ENCODE measurements around the gene ZDHHC14.
"Not testable (repeated sequence)": the region's sequence is repeated elsewhere in the genome, so short reads cannot be mapped to it uniquely, and the experiment has no call there.

DNA sequence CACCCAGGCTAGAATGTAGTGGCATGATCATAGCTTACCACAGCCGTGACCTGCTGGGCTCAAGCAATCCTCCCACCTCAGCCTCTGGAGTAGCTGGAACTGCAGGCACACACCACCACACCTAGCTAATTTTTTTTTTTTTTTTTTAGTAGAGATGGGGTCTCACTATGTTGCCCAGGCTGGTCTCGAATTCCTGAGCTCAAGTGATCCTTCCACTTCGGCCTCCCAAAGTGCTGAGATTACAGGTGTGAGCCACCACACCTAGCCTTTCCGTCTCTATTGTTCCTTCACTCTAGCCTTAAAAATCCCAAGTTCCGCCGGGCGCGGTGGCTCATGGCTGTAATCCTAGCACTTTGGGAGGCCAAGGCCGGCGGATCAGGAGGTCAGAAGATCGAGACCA is 14.2 kb downstream of the ZDHHC14 start:
- TF ChIP-seq POLR2A (IDR thresholded peaks at IDR 0.05; ENCODE audit: control extremely low read depth in 1 of 2, low read depth in 2 of 2, low read length in 2 of 2); HDAC6 (IDR thresholded peaks at IDR 0.05; ENCODE audit: low read depth, low read length); EP300 (IDR thresholded peaks at IDR 0.05; ENCODE audit: borderline replicate concordance in 1 of 2, low read depth in 2 of 2, low read length in 2 of 2); RAD21 (IDR thresholded peaks at IDR 0.05 in 1 of 2, conservative IDR thresholded peaks at IDR 0.05 in 1 of 2; ENCODE audit: low read depth in 2 of 2, low read length in 2 of 2); TCF12 (IDR thresholded peaks at IDR 0.05; ENCODE audit: low read depth, low read length); NRF1 (IDR thresholded peaks at IDR 0.05; ENCODE audit: low read depth, low read length); YY1 (IDR thresholded peaks at IDR 0.05; ENCODE audit: low read depth, low read length); RFX5 (IDR thresholded peaks at IDR 0.05; ENCODE audit: borderline replicate concordance, low read depth, low read length); TAF1 (IDR thresholded peaks at IDR 0.05; ENCODE audit: low read depth, low read length); KDM4A (IDR thresholded peaks at IDR 0.05; ENCODE audit: low read depth, low read length, severe bottlenecking); SUZ12 (IDR thresholded peaks at IDR 0.05; ENCODE audit: low read length); POLR2AphosphoS5 (IDR thresholded peaks at IDR 0.05; ENCODE audit: low read depth, low read length): not testable (repeated sequence)
- TF ChIP-seq, protein P1, sequence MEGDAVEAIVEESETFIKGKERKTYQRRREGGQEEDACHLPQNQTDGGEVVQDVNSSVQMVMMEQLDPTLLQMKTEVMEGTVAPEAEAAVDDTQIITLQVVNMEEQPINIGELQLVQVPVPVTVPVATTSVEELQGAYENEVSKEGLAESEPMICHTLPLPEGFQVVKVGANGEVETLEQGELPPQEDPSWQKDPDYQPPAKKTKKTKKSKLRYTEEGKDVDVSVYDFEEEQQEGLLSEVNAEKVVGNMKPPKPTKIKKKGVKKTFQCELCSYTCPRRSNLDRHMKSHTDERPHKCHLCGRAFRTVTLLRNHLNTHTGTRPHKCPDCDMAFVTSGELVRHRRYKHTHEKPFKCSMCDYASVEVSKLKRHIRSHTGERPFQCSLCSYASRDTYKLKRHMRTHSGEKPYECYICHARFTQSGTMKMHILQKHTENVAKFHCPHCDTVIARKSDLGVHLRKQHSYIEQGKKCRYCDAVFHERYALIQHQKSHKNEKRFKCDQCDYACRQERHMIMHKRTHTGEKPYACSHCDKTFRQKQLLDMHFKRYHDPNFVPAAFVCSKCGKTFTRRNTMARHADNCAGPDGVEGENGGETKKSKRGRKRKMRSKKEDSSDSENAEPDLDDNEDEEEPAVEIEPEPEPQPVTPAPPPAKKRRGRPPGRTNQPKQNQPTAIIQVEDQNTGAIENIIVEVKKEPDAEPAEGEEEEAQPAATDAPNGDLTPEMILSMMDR (IDR thresholded peaks at IDR 0.05; ENCODE audit: control extremely low read depth in 1 of 3, insufficient read depth in 1 of 3, low read depth in 1 of 3, low read length in 3 of 3): not testable (repeated sequence)
